MCF 10A (cell line): ENCODE measurements around the gene FNDC11. TPM values are rescaled to one million over a fixed set of nuclear protein-coding genes. Genes with fewer than 3 reads are reported as not detected.

Experiments
- BruUV-seq: library from RNA; stranded (reverse); fragments of 400-500 nt; replicated peaks from 2 replicates; lab custom pipeline; 2021; lab: Mats Ljungman, UMichigan
- CTCF ChIA-PET: fragments of 300-600 bp; sonication (Branson Sonifier 250); formaldehyde crosslinking; extraction: SDS; loops from one replicate; lab custom pipeline; 2021; ENCODE audit warnings: antibody characterized with exemption, inconsistent platforms; lab: Yijun Ruan, JAX
- POLR2A ChIA-PET: fragments of 300-600, 350-650 bp; sonication (Branson Sonifier 250); formaldehyde crosslinking; extraction: SDS; loops from one replicate; lab custom pipeline; 2020; ENCODE audit warnings: antibody characterized with exemption, inconsistent platforms; lab: Yijun Ruan, JAX
- DNase-seq: peaks from one replicate; pipeline ENCODE4 v3.0.0-alpha.2; 2018; ENCODE audit not compliant: unreplicated experiment
- H3K27ac Mint-ChIP-seq: one replicate; pipeline ENCODE4 v1.8.0; 2022; ENCODE audit warnings: mild to moderate bottlenecking, low read depth, mixed read lengths; ENCODE audit not compliant: unreplicated experiment
- H3K27me3 Mint-ChIP-seq: one replicate; pipeline ENCODE4 v1.8.0; 2022; ENCODE audit warnings: mixed read lengths; ENCODE audit not compliant: insufficient read depth, unreplicated experiment
- H3K36me3 Mint-ChIP-seq: one replicate; pipeline ENCODE4 v1.8.0; 2022; ENCODE audit warnings: mild to moderate bottlenecking, moderate library complexity, mixed read lengths; ENCODE audit not compliant: insufficient read depth, unreplicated experiment
- H3K4me1 Mint-ChIP-seq: one replicate; pipeline ENCODE4 v1.8.0; 2022; ENCODE audit warnings: mixed read lengths; ENCODE audit not compliant: insufficient read depth, unreplicated experiment
- H3K4me3 Mint-ChIP-seq: one replicate; pipeline ENCODE4 v1.8.0; 2022; ENCODE audit warnings: mild to moderate bottlenecking, moderate library complexity, mixed read lengths; ENCODE audit not compliant: unreplicated experiment
- H3K9me3 Mint-ChIP-seq: one replicate; pipeline ENCODE4 v1.8.0; 2022; ENCODE audit warnings: mixed read lengths; ENCODE audit not compliant: unreplicated experiment
- CTCF ChIP-seq: fragments of 200-600 bp; IDR thresholded peaks from one replicate; pipeline ENCODE4 v1.8.0; 2022; ENCODE audit warnings: antibody characterized with exemption, mild to moderate bottlenecking; ENCODE audit not compliant: unreplicated experiment
- intact Hi-C: fragments of 100-400 bp; cut with micrococcal nuclease; formaldehyde crosslinking; loops from 2 replicates; pipeline ENCODE4 v1.14.1; 2022
- total RNA-seq: library from RNA; stranded (reverse); gene quantifications from 2 replicates; pipeline ENCODE4 v1.2.3, GENCODE V29; 2022

The FNDC11 gene
- total RNA-seq, 1 experiment from 2014 or later = 2.4 TPM

GRCh38 chr20:63537525-63538203 is 16.3 kb upstream of the FNDC11 start:
- H3K4me3 Mint-ChIP-seq = peak overlapping the region; percentile 73
- ChIA-PET POLR2A (interaction anchor here (0.6 to 11.8 kb wide), 27 partner anchors 10 to 443 kb away, joined by 3 to 124 read pairs (median 5); partner anchors contain the start of genes ARFRP1, HELZ2, PPDPF and PRPF6), CTCF (interaction anchor here (0.5 to 3.0 kb wide), 39 partner anchors 9 to 611 kb away, joined by 3 to 24 read pairs (median 4); partner anchors contain the start of genes DIDO1, HELZ2, PPDPF and PRPF6)
- peak; percentile 99 for DNase-seq
- no peaks in the 10 kb centered on the region for H3K27me3 Mint-ChIP-seq
- no peaks in the 10 kb centered on the region for H3K9me3 Mint-ChIP-seq
- intact Hi-C loops = loop anchor here (1.0 to 10.0 kb wide), 5 partner anchors 107 to 437 kb away; partner anchors contain the start of genes TNFRSF6B, TPD52L2 and UCKL1
- peaks cover 14% of the 10 kb centered on the region for H3K4me1 Mint-ChIP-seq
- no TSS peak for BruUV-seq
- no peaks in the 10 kb centered on the region for H3K36me3 Mint-ChIP-seq
- peak; percentile 95 for TF ChIP-seq CTCF
- peak overlapping the region; percentile 92 for H3K27ac Mint-ChIP-seq

- DNase-seq = peak; percentile 38
- Mint-ChIP-seq H3K27ac (peak overlapping the region; percentile 92), H3K27me3 (no peaks in the 10 kb centered on the region), H3K4me3 (peak overlapping the region; percentile 73), H3K9me3 (no peaks in the 10 kb centered on the region), H3K4me1 (peaks cover 15% of the 10 kb centered on the region), H3K36me3 (peaks cover under 1% of the 10 kb centered on the region)
- ChIA-PET POLR2A (interaction anchor here (0.6 to 11.8 kb wide), 22 partner anchors 11 to 442 kb away, joined by 3 to 124 read pairs (median 8); partner anchors contain the start of genes ARFRP1, PPDPF, PRPF6 and RTEL1), CTCF (interaction anchor here (0.5 to 3.0 kb wide), 28 partner anchors 9 to 612 kb away, joined by 3 to 24 read pairs (median 4); partner anchors contain the start of genes DIDO1, HELZ2, PPDPF and PRPF6)
- intact Hi-C loops = loop anchor here (1.0 to 10.0 kb wide), 4 partner anchors 106 to 436 kb away; partner anchors contain the start of genes TNFRSF6B and UCKL1
- no peak for TF ChIP-seq CTCF
- no TSS peak for BruUV-seq
Measured at GRCh38 chr20:63538204-63539091, 15.5 kb upstream of the FNDC11 start.

- peaks cover 6% of the 10 kb centered on the region for H3K36me3 Mint-ChIP-seq
- ChIA-PET CTCF (interaction anchor here (0.6 to 3.0 kb wide), 15 partner anchors 9 to 500 kb away, joined by 3 to 24 read pairs (median 4); partner anchors contain the start of gene SRMS), POLR2A (interaction anchor here (0.7 to 11.8 kb wide), 5 partner anchors 17 to 442 kb away, joined by 3 to 124 read pairs (median 10); partner anchors contain the start of genes ARFRP1, PPDPF, PRPF6 and SAMD10)
- no peak for DNase-seq
- intact Hi-C loops = loop anchor here (5.0 to 10.0 kb wide), 3 partner anchors 106 to 418 kb away; partner anchors contain the start of genes TNFRSF6B and UCKL1
- H3K27ac Mint-ChIP-seq = no peak overlapping the region
- no peak overlapping the region for H3K4me3 Mint-ChIP-seq
- TF ChIP-seq CTCF = no peak
- H3K4me1 Mint-ChIP-seq = peaks cover 21% of the 10 kb centered on the region
- BruUV-seq = no TSS peak
- H3K27me3 Mint-ChIP-seq = no peaks in the 10 kb centered on the region
- no peaks in the 10 kb centered on the region for H3K9me3 Mint-ChIP-seq
Measured at GRCh38 chr20:63539092-63539430, 14.9 kb upstream of the FNDC11 start.
